Fibroblast of gingiva (primary cell): ENCODE results near the gene KCNH3.

ENCODE experiments used
- DNase-seq: peaks from one replicate; pipeline ENCODE4 v3.0.0-alpha.2; 2011; ENCODE audit warnings: low read depth

Gene KCNH3

DNA sequence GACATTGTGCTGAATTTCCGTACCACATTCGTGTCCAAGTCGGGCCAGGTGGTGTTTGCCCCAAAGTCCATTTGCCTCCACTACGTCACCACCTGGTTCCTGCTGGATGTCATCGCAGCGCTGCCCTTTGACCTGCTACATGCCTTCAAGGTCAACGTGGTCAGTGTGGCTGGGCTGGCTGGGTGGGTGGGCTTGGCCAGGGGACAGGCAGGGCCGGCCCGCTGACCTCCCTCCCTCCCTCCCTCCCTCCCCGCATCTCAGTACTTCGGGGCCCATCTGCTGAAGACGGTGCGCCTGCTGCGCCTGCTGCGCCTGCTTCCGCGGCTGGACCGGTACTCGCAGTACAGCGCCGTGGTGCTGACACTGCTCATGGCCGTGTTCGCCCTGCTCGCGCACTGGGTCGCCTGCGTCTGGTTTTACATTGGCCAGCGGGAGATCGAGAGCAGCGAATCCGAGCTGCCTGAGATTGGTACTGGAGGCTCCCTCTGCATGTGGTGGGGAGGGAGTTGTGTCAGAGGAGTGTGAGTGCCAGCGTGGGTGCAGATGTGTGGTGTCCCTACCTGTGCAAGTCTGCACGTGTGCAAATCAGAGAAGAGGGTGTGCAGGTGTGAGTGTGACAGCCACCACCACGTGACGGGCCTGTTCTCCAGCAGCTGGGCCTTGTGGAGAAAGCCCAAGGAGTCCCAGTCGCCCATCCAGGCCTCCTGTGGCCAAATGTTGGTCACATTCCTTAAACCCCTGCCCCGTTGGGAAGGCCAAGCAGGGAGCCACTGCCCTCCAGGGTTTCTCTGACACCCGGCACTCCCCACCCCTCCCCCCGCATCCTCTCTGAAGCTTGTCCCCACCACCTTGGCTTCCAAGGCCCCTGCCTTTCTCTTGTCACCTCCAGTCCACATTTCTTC lies 5.3 kb downstream of the KCNH3 start:
- no peak for DNase-seq

DNA sequence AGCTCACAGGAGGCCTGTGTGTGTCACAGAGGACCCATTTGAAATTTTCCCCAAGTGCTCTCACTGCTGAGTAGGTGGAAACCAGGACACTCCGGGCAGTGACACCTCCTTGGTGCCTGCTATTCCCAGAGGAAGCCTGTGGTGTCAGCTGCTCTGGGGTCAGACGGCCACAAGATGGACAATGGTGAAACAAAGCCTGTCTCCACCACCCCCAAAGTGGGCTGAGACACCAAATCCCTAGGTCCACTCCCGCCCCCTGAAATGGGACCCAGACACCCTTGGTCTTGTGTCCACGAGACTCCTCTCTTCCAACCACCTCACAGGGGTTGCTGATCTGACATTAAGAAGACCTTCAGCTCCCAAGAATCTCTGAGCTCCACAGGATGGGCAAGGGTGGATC lies 7.0 kb downstream of the KCNH3 start:
- no peak for DNase-seq

GRCh38 chr12:49546481-49546880 lies 7.7 kb downstream of the KCNH3 start:
- DNase-seq, result no peak

DNA sequence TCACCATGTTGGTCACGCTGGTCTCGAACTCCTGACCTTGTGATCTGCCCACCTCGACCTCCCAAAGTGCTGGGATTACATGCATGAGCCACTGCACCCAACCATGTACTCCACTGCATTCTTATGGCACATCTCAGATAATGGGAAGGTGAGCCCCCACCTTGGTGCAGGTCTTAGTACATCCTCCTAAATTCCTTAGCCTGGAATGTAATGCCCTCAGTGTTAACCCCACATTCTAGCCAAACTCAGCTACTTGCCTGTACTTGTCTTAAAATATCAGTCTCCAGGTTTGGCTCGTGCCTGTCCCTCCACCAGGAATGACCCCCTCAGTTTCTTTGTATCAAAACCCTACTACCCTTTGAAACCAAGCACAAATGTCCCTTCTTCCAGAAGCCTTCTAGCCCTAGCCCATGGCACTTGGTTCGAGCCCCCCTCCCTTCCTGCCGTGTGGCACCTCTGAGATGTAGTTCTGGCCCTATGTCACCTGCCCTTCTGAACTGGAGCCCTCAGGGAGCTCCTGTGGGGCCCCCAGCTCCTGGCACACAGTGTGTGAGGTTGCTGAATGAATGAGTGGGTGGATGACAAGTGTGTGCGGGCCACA lies 8.4 kb downstream of the KCNH3 start:
- no peak for DNase-seq

DNA sequence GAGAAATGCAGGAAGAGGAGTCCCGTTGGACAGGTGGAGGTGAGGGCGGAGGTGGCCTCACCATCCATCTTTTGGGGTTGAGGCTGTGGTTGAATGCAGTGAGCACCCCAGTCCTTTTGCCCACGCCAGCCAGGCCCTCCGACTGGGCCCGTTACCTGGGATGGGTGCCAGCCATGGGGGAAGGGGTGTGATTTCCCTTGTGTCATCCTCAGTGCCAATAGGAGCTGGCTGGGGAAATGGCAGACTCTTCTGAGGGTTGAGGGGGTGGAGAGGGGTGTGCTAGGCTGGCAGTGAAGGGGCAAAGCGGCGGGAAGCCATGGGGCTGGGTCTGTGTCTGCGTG lies 9.6 kb downstream of the KCNH3 start:
- DNase-seq, result no peak

GRCh38 chr12:49548822-49549648 lies 10.2 kb downstream of the KCNH3 start:
- DNase-seq, result no peak

- no peak for DNase-seq
Measured at GRCh38 chr12:49549735-49550692, 11.2 kb downstream of the KCNH3 start.

- DNase-seq, result no peak
Measured at GRCh38 chr12:49550693-49551252, 11.9 kb downstream of the KCNH3 start.

GRCh38 chr12:49552014-49552413 lies 13.2 kb downstream of the KCNH3 start:
- peak; percentile 68 for DNase-seq

DNA sequence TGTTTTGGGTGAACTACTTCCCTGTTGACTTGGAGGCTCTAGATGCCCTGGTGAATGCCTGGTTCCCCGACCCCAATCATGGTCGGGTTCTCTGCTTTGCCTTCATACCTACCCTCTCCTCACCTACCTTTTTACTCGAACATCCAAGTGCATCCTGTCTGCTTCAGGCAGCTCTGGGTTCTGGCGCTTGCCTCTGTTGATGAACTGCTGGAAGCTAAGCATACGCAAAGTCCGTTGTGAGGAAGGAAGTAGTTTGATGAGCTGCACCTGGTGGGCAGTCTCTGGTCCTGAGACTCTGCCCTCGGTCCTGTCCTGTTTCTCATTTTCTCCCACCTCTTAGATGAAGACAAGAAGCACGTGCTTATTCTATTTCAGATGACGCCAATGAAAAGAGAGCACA lies 13.6 kb downstream of the KCNH3 start:
- DNase-seq, result no peak

- no peak for DNase-seq
Measured at GRCh38 chr12:49552899-49553298, 14.1 kb downstream of the KCNH3 start.

DNA sequence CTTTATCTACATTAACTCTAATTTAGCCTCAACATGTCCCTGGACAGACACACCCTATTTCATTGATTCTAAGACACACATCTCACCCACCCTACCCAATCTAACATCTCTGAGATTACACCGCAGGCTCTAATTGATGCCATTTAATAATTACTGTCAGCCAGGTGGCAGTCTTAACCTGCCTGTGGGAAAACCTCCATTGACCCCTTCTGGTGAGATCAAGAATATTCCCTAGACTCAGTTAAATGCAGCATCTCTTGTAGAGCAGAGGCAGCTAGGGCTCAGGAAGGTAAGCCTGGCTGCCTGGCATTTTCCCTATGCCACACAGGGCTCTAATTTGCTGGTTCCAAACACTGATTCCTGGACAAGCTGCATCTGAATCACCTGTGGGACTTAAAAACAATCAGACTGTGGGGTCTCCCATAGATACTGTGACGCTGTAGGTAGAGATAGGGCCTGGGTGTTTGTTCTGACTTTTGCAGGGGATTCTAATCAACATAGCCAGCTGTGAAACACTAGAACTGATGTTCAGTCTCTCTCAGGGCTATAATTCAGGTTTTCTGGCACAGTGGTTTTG lies 14.8 kb downstream of the KCNH3 start:
- DNase-seq, result no peak

DNA sequence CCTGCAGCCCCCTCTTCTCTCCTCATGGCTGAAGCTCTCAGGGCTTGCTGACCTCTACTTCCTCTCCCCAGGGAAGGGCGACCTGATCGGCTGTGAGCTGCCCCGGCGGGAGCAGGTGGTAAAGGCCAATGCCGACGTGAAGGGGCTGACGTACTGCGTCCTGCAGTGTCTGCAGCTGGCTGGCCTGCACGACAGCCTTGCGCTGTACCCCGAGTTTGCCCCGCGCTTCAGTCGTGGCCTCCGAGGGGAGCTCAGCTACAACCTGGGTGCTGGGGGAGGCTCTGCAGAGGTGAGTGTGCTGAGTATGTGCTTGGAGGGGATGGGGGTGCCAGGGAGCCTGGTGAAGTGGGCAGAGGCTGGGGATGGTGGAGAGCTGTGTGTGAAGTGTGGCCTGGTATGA lies 15.4 kb downstream of the KCNH3 start:
- no peak for DNase-seq

DNA sequence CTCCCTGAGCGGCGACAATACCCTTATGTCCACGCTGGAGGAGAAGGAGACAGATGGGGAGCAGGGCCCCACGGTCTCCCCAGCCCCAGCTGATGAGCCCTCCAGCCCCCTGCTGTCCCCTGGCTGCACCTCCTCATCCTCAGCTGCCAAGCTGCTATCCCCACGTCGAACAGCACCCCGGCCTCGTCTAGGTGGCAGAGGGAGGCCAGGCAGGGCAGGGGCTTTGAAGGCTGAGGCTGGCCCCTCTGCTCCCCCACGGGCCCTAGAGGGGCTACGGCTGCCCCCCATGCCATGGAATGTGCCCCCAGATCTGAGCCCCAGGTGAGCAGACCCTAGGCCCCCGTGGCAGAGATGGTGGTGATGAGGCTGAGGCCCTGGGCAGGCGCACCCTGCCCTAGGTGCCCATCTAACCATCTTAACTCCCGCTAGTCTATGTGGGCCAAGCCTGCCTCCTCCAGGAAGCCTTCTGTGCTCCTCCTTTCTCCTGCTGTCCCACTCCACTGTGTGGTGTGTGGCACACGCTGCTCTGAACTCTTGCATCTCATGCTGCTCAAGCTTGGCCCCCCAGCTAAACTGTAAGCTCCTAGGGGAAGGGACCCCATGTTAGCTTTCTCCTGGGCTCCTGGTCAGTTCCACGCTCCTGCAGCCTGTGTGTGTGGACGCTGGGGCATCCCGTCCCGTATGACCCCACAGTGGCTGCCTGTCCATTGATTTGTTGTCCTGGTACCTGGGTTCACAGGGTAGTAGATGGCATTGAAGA lies 17.0 kb downstream of the KCNH3 start:
- no peak for DNase-seq

- DNase-seq, result no peak
Measured at GRCh38 chr12:49556391-49557186, 17.8 kb downstream of the KCNH3 start.

- no peak for DNase-seq
Measured at GRCh38 chr12:49557187-49557916, 18.5 kb downstream of the KCNH3 start.

DNA sequence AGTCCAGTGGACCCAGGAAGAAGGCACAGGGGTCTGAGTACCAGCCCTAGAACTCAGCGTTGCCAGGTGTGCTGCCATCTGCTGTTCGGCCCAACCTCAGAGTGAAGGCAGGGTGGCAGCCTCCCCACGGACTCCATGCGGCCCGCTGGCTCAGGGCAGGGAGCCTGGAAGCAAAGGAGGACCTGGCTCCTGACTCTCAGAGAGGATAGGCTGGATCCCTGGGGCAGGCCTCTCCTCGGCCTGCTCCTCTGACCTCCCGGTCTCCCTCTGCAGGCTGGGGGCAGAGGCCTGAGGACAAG lies 19.0 kb downstream of the KCNH3 start:
- DNase-seq, result no peak

- no peak for DNase-seq
Measured at GRCh38 chr12:49558526-49558925, 19.7 kb downstream of the KCNH3 start.
